OCI-LY7 (cell line): Measurements from ENCODE around the gene LRFN2. TPM values are rescaled to one million over a fixed set of nuclear protein-coding genes. Genes with fewer than 3 reads are reported as not detected.

Experiments
- BruUV-seq: library from RNA; stranded (reverse); fragments of 400-500 nt; replicated peaks from 2 replicates; lab custom pipeline; 2021; lab: Mats Ljungman, UMichigan
- CTCF ChIA-PET: fragments of 300-600 bp; sonication (Branson Sonifier 250); formaldehyde crosslinking; loops from one replicate; lab custom pipeline; 2022; ENCODE audit warnings: antibody characterized with exemption; ENCODE audit not compliant: unreplicated experiment; lab: Charles Lee
- POLR2A ChIA-PET: fragments of 300-600 bp; sonication (Branson Sonifier 250); formaldehyde crosslinking; loops from one replicate; lab custom pipeline; 2022; ENCODE audit warnings: antibody characterized with exemption; lab: Charles Lee
- DNase-seq: peaks from one replicate; pipeline ENCODE4 v3.0.0-alpha.2; 2015; ENCODE audit warnings: low spot score
- H2AFZ ChIP-seq: fragments of 200-600 bp; sonication (generic), shearing (Covaris generic); 2 replicates; pipeline ENCODE4 v1.6.1; 2014; ENCODE audit warnings: mild to moderate bottlenecking, antibody characterized with exemption, low read length, moderate library complexity
- H3K27ac ChIP-seq: fragments of 200-600 bp; sonication (generic); 2 replicates; pipeline ENCODE4 v1.5.1; 2014; ENCODE audit warnings: mixed run types, low read depth, mild to moderate bottlenecking, moderate library complexity, low read length, inconsistent platforms; ENCODE audit not compliant: poor library complexity, severe bottlenecking
- H3K36me3 ChIP-seq: fragments of 200-600 bp; sonication (generic); 2 replicates; pipeline ENCODE4 v1.6.1; 2014; ENCODE audit warnings: mild to moderate bottlenecking, antibody characterized with exemption, low read length, moderate library complexity, mixed read lengths; ENCODE audit not compliant: insufficient read depth
- H3K4me1 ChIP-seq: fragments of 200-600 bp; sonication (generic); 2 replicates; pipeline ENCODE4 v1.5.1; 2014; ENCODE audit warnings: mild to moderate bottlenecking, low read length; ENCODE audit not compliant: insufficient read depth, poor library complexity, severe bottlenecking
- H3K4me2 ChIP-seq: fragments of 200-600 bp; sonication (generic); 2 replicates; pipeline ENCODE4 v1.6.1; 2014; ENCODE audit warnings: mild to moderate bottlenecking, low read length
- H3K4me3 ChIP-seq: fragments of 200-600 bp; sonication (generic); 2 replicates; pipeline ENCODE4 v1.5.1; 2014; ENCODE audit warnings: mild to moderate bottlenecking, low read depth, low read length; ENCODE audit not compliant: poor library complexity, severe bottlenecking
- H3K79me2 ChIP-seq: fragments of 200-600 bp; sonication (generic); 2 replicates; pipeline ENCODE4 v1.6.1; 2016; ENCODE audit warnings: low read depth, mild to moderate bottlenecking, low read length, moderate library complexity, mixed read lengths; ENCODE audit not compliant: insufficient read depth
- H3K9me2 ChIP-seq: fragments of 200-600 bp; sonication (generic); 2 replicates; pipeline ENCODE4 v1.6.1; 2016; ENCODE audit warnings: mild to moderate bottlenecking, low read length, mixed read lengths; ENCODE audit not compliant: insufficient read depth
- H3K9me3 ChIP-seq: fragments of 200-600 bp; sonication (generic); 2 replicates; pipeline ENCODE4 v1.6.1; 2014; ENCODE audit warnings: mild to moderate bottlenecking, mixed run types, low read length, mixed read lengths
- H4K20me1 ChIP-seq: fragments of 200-600 bp; sonication (generic); 2 replicates; pipeline ENCODE4 v1.6.1; 2014; ENCODE audit warnings: mild to moderate bottlenecking, antibody characterized with exemption, low read length, moderate library complexity, mixed read lengths; ENCODE audit not compliant: insufficient read depth
- EZH2phosphoT487 ChIP-seq: fragments of 200-600 bp; sonication (generic); IDR thresholded peaks from 2 replicates; pipeline ENCODE4 v1.6.1; 2018; ENCODE audit warnings: low read depth, borderline replicate concordance, mild to moderate bottlenecking, mixed run types, antibody characterized with exemption, low read length, moderate library complexity, mixed read lengths
- intact Hi-C: fragments of 100-400 bp; cut with micrococcal nuclease; formaldehyde crosslinking; loops from one replicate; pipeline ENCODE4 v1.10.0; 2022; ENCODE audit not compliant: unreplicated experiment
- total RNA-seq, 2 experiments: library from RNA; depleted of rRNA in 1 of 2; stranded (reverse); fragments of >200 nt in 1 of 2; shearing (Covaris generic) in 1 of 2; gene quantifications; 2 replicates each; pipeline ENCODE4 v1.2.3, GENCODE V29; 2014 to 2022
- TF ChIP-seq, protein P1 (sequence below): fragments of 200-600 bp; sonication (generic); conservative IDR thresholded peaks from 2 replicates; pipeline ENCODE4 v1.5.1; 2014; ENCODE audit warnings: mild to moderate bottlenecking, antibody characterized with exemption, low read length, moderate library complexity, mixed read lengths

Gene LRFN2
- total RNA-seq, 2 experiments from 2014 or later, result not detected

GRCh38 chr6:40630488-40630887 lies 43.3 kb upstream of the LRFN2 start:
- H3K9me3 ChIP-seq, result no peaks in the 10 kb centered on the region
- TF ChIP-seq, protein P1, sequence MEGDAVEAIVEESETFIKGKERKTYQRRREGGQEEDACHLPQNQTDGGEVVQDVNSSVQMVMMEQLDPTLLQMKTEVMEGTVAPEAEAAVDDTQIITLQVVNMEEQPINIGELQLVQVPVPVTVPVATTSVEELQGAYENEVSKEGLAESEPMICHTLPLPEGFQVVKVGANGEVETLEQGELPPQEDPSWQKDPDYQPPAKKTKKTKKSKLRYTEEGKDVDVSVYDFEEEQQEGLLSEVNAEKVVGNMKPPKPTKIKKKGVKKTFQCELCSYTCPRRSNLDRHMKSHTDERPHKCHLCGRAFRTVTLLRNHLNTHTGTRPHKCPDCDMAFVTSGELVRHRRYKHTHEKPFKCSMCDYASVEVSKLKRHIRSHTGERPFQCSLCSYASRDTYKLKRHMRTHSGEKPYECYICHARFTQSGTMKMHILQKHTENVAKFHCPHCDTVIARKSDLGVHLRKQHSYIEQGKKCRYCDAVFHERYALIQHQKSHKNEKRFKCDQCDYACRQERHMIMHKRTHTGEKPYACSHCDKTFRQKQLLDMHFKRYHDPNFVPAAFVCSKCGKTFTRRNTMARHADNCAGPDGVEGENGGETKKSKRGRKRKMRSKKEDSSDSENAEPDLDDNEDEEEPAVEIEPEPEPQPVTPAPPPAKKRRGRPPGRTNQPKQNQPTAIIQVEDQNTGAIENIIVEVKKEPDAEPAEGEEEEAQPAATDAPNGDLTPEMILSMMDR, result no peak
- no peak overlapping the region for H2AFZ ChIP-seq
- DNase-seq, result no peak
- BruUV-seq, result no TSS peak
- H3K4me1 ChIP-seq, result no peaks in the 10 kb centered on the region
- no peak overlapping the region for H3K4me2 ChIP-seq
- intact Hi-C loops, result no loop called here
- ChIA-PET CTCF (no interaction called here), POLR2A (no interaction called here)
- no peaks in the 10 kb centered on the region for H3K36me3 ChIP-seq
- no peaks in the 10 kb centered on the region for H3K79me2 ChIP-seq
- no peaks in the 10 kb centered on the region for H4K20me1 ChIP-seq
- H3K4me3 ChIP-seq, result no peak overlapping the region
- H3K27ac ChIP-seq, result no peak overlapping the region
- no peaks in the 10 kb centered on the region for H3K9me2 ChIP-seq

DNA sequence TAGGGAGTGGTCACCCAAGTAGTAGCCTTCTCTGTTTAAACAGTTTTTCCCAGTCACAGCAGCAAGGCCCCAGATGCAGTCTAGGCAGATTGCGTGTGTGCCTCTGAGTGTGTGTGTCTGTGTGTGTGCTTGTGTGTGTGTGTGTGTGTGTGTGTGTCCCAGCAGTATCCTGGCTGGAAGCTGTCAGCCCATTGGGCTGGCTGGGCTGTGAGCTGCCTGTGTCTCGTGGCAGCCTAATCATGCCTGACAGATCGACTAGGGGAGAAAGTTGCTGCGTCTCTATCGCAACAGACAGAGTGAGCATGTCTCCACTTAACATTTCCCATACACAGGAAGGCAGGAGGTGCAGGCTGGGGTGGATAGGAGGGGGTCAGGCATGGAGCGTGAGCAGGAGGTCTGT lies 42.9 kb upstream of the LRFN2 start:
- CTCF ChIA-PET, result no interaction called here
- no peaks in the 10 kb centered on the region for H3K79me2 ChIP-seq
- no peak overlapping the region for H3K4me3 ChIP-seq
- intact Hi-C loops, result no loop called here
- no peak overlapping the region for H3K4me2 ChIP-seq
- no peaks in the 10 kb centered on the region for H3K9me2 ChIP-seq
- no peaks in the 10 kb centered on the region for H3K36me3 ChIP-seq
- BruUV-seq, result no TSS peak
- H3K9me3 ChIP-seq, result no peaks in the 10 kb centered on the region
- TF ChIP-seq, protein P1, result no peak
- TF ChIP-seq EZH2phosphoT487, result no peak
- H3K4me1 ChIP-seq, result no peaks in the 10 kb centered on the region
- no peaks in the 10 kb centered on the region for H4K20me1 ChIP-seq
- H3K27ac ChIP-seq, result no peak overlapping the region
- no peak overlapping the region for H2AFZ ChIP-seq
- POLR2A ChIA-PET, result no interaction called here
- no peak for DNase-seq

GRCh38 chr6:40629463-40629862 lies 42.3 kb upstream of the LRFN2 start:
- TF ChIP-seq, protein P1, result no peak
- TF ChIP-seq EZH2phosphoT487, result no peak
- H3K79me2 ChIP-seq, result no peaks in the 10 kb centered on the region
- H3K9me3 ChIP-seq, result no peaks in the 10 kb centered on the region
- intact Hi-C loops, result no loop called here
- no peak overlapping the region for H3K4me2 ChIP-seq
- BruUV-seq, result no TSS peak
- DNase-seq, result no peak
- no peaks in the 10 kb centered on the region for H3K36me3 ChIP-seq
- H2AFZ ChIP-seq, result no peak overlapping the region
- H4K20me1 ChIP-seq, result no peaks in the 10 kb centered on the region
- H3K27ac ChIP-seq, result no peak overlapping the region
- no peaks in the 10 kb centered on the region for H3K4me1 ChIP-seq
- H3K9me2 ChIP-seq, result no peaks in the 10 kb centered on the region
- no peak overlapping the region for H3K4me3 ChIP-seq
- ChIA-PET POLR2A (no interaction called here), CTCF (no interaction called here)
